ENCODE results near the gene SLC2A6. TPM values are rescaled to one million over a fixed set of nuclear protein-coding genes. Genes with fewer than 3 reads are reported as not detected.

The SLC2A6 gene
- total RNA-seq, 1 donor from 2014 or later = 2.0 TPM

GRCh38 chr9:133458643-133459312 lies 20.1 kb downstream of the SLC2A6 start:
- DNase-seq = no peak
- intact Hi-C loops (cut with micrococcal nuclease) = no loop called here

DNA sequence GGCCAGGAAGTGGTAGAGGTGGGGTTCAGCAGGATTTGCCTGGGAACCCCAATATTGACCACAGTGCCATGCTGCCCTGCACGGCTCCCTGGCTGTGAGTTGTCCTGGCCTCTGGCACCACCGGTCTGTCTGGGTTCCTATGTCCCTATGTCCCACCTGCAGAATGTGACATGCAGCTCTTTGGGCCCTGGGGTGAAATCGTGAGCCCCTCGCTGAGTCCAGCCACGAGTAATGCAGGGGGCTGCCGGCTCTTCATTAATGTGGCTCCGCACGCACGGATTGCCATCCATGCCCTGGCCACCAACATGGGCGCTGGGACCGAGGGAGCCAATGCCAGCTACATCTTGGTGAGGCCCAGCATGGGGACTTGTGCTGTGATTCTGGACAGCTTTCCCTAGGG lies 21.2 kb downstream of the SLC2A6 start:
- no peaks in the 10 kb centered on the region for H3K36me3 ChIP-seq
- intact Hi-C loops (cut with micrococcal nuclease) = no loop called here
- no peaks in the 10 kb centered on the region for H3K9me3 ChIP-seq (replicated peaks)
- H3K4me1 ChIP-seq = peaks cover 20% of the 10 kb centered on the region
- no peak overlapping the region for H3K4me3 ChIP-seq
- no peaks in the 10 kb centered on the region for H3K27me3 ChIP-seq (ENCODE audit: low read depth)
- TF ChIP-seq, protein P1, sequence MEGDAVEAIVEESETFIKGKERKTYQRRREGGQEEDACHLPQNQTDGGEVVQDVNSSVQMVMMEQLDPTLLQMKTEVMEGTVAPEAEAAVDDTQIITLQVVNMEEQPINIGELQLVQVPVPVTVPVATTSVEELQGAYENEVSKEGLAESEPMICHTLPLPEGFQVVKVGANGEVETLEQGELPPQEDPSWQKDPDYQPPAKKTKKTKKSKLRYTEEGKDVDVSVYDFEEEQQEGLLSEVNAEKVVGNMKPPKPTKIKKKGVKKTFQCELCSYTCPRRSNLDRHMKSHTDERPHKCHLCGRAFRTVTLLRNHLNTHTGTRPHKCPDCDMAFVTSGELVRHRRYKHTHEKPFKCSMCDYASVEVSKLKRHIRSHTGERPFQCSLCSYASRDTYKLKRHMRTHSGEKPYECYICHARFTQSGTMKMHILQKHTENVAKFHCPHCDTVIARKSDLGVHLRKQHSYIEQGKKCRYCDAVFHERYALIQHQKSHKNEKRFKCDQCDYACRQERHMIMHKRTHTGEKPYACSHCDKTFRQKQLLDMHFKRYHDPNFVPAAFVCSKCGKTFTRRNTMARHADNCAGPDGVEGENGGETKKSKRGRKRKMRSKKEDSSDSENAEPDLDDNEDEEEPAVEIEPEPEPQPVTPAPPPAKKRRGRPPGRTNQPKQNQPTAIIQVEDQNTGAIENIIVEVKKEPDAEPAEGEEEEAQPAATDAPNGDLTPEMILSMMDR (IDR thresholded peaks at IDR 0.05; ENCODE audit: borderline replicate concordance) = no peak
- DNase-seq = no peak
- no peak overlapping the region for H3K27ac ChIP-seq (replicated peaks)

More at GRCh38 chr9:133458643-133459312, 20.1 kb downstream of the SLC2A6 start:
- Histone ChIP-seq H3K9me3 (replicated peaks) (no peaks in the 10 kb centered on the region), H3K36me3 (no peaks in the 10 kb centered on the region), H3K4me1 (peaks cover 20% of the 10 kb centered on the region), H3K27ac (replicated peaks) (peak overlapping the region; percentile 95), H3K27me3 (ENCODE audit: low read depth) (no peaks in the 10 kb centered on the region), H3K4me3 (peak overlapping the region; percentile 79)
- TF ChIP-seq, protein P1 (IDR thresholded peaks at IDR 0.05; ENCODE audit: borderline replicate concordance) = no peak

- intact Hi-C loops (cut with micrococcal nuclease) = no loop called here
- Histone ChIP-seq H3K4me3 (no peak overlapping the region), H3K27ac (replicated peaks) (no peak overlapping the region), H3K36me3 (no peaks in the 10 kb centered on the region), H3K4me1 (peaks cover 20% of the 10 kb centered on the region), H3K9me3 (replicated peaks) (no peaks in the 10 kb centered on the region), H3K27me3 (ENCODE audit: low read depth) (no peaks in the 10 kb centered on the region)
- TF ChIP-seq, protein P1 (IDR thresholded peaks at IDR 0.05; ENCODE audit: borderline replicate concordance) = no peak
- no peak for DNase-seq
Observed at GRCh38 chr9:133457233-133457632, 21.7 kb downstream of the SLC2A6 start.

- H3K27me3 ChIP-seq (ENCODE audit: low read depth) = no peaks in the 10 kb centered on the region
- intact Hi-C loops (cut with micrococcal nuclease) = no loop called here
- H3K4me3 ChIP-seq = no peak overlapping the region
- no peak for DNase-seq
- TF ChIP-seq, protein P1 (IDR thresholded peaks at IDR 0.05; ENCODE audit: borderline replicate concordance) = no peak
- H3K4me1 ChIP-seq = peaks cover 20% of the 10 kb centered on the region
- H3K36me3 ChIP-seq = no peaks in the 10 kb centered on the region
- no peak overlapping the region for H3K27ac ChIP-seq (replicated peaks)
- no peaks in the 10 kb centered on the region for H3K9me3 ChIP-seq (replicated peaks)
Observed at GRCh38 chr9:133456409-133456808, 22.5 kb downstream of the SLC2A6 start.

- TF ChIP-seq, protein P1 (IDR thresholded peaks at IDR 0.05; ENCODE audit: borderline replicate concordance) = no peak
- no peak overlapping the region for H3K4me3 ChIP-seq
- H3K4me1 ChIP-seq = peaks cover 18% of the 10 kb centered on the region
- intact Hi-C loops (cut with micrococcal nuclease) = no loop called here
- H3K36me3 ChIP-seq = no peaks in the 10 kb centered on the region
- no peaks in the 10 kb centered on the region for H3K27me3 ChIP-seq (ENCODE audit: low read depth)
- H3K9me3 ChIP-seq (replicated peaks) = no peaks in the 10 kb centered on the region
- no peak for DNase-seq
- no peak overlapping the region for H3K27ac ChIP-seq (replicated peaks)
Observed at GRCh38 chr9:133455936-133456335, 23.0 kb downstream of the SLC2A6 start.
